Loucy (cell line): ENCODE measurements around the gene QRSL1.

ENCODE experiments used
- H2AFZ ChIP-seq: fragments of 200-600 bp; sonication (generic); 2 replicates; pipeline ENCODE4 v1.6.0; 2016; ENCODE audit warnings: antibody characterized with exemption, mild to moderate bottlenecking, low read length, moderate library complexity
- H3F3A ChIP-seq: fragments of 200-600 bp; 2 replicates; pipeline ENCODE4 v1.6.0; 2016; ENCODE audit warnings: antibody characterized with exemption, low read depth, mild to moderate bottlenecking
- H3K27me3 ChIP-seq: fragments of 200-600 bp; sonication (generic); 2 replicates; pipeline ENCODE4 v1.6.1; 2014; ENCODE audit warnings: low read length, mild to moderate bottlenecking; ENCODE audit not compliant: insufficient read depth, poor library complexity, severe bottlenecking
- H3K36me3 ChIP-seq: fragments of 200-600 bp; sonication (generic); 2 replicates; pipeline ENCODE4 v1.6.1; 2016; ENCODE audit warnings: low read length; ENCODE audit not compliant: insufficient read depth
- H3K4me1 ChIP-seq: fragments of 200-600 bp; sonication (generic); 2 replicates; pipeline ENCODE4 v1.5.1; 2014; ENCODE audit warnings: low read length, mild to moderate bottlenecking; ENCODE audit not compliant: insufficient read depth, poor library complexity, severe bottlenecking
- H3K4me2 ChIP-seq: fragments of 200-600 bp; sonication (generic); 2 replicates; pipeline ENCODE4 v1.6.0; 2014; ENCODE audit warnings: antibody characterized with exemption, low read length, low read depth, mild to moderate bottlenecking; ENCODE audit not compliant: poor library complexity, severe bottlenecking
- H3K4me3 ChIP-seq: fragments of 200-600 bp; sonication (generic); 2 replicates; pipeline ENCODE4 v1.5.1; 2014; ENCODE audit warnings: low read length, mild to moderate bottlenecking, mixed read lengths; ENCODE audit not compliant: poor library complexity, severe bottlenecking
- H3K79me2 ChIP-seq: fragments of 200-600 bp; sonication (generic); 2 replicates; pipeline ENCODE4 v1.6.1; 2014; ENCODE audit warnings: low read length; ENCODE audit not compliant: insufficient read depth
- H3K9ac ChIP-seq: fragments of 200-600 bp; sonication (generic); 2 replicates; pipeline ENCODE4 v1.6.0; 2014; ENCODE audit warnings: mild to moderate bottlenecking, low read depth, low read length, moderate library complexity; ENCODE audit not compliant: poor library complexity, severe bottlenecking
- H3K9me2 ChIP-seq: fragments of 200-600 bp; sonication (generic); replicated peaks from 2 replicates; pipeline ENCODE4 v1.6.1; 2016; ENCODE audit warnings: low read depth, low read length, mixed read lengths
- H3K9me3 ChIP-seq: fragments of 200-600 bp; sonication (generic); 2 replicates; pipeline ENCODE4 v1.6.1; 2014; ENCODE audit warnings: mild to moderate bottlenecking, antibody characterized with exemption, low read length, low read depth; ENCODE audit not compliant: insufficient read depth
- H4K20me1 ChIP-seq: fragments of 200-600 bp; sonication (generic); 2 replicates; pipeline ENCODE4 v1.6.0; 2014; ENCODE audit warnings: antibody characterized with exemption, low read length, mild to moderate bottlenecking; ENCODE audit not compliant: insufficient read depth, poor library complexity, severe bottlenecking
- CTCF ChIP-seq: fragments of 200-600 bp; sonication (generic); conservative IDR thresholded peaks from 2 replicates; pipeline ENCODE4 v1.5.1; 2014; ENCODE audit warnings: mild to moderate bottlenecking, antibody characterized with exemption, low read length
- EZH2phosphoT487 ChIP-seq: fragments of 200-600 bp; IDR thresholded peaks from 2 replicates; pipeline ENCODE4 v1.6.1; 2018; ENCODE audit warnings: antibody characterized with exemption, mild to moderate bottlenecking, moderate library complexity, borderline replicate concordance

QRSL1 gene

GRCh38 chr6:106659859-106660258, 30.5 kb downstream of the QRSL1 start:
- no peaks in the 10 kb centered on the region for H3K9me2 ChIP-seq
- no peaks in the 10 kb centered on the region for H3F3A ChIP-seq
- H3K9ac ChIP-seq, result no peak overlapping the region
- peaks cover 64% of the 10 kb centered on the region for H3K36me3 ChIP-seq
- no peaks in the 10 kb centered on the region for H3K27me3 ChIP-seq
- H3K4me1 ChIP-seq, result no peaks in the 10 kb centered on the region
- H3K4me2 ChIP-seq, result no peak overlapping the region
- H2AFZ ChIP-seq, result no peak overlapping the region
- TF ChIP-seq EZH2phosphoT487 (no peak), CTCF (no peak)
- H3K79me2 ChIP-seq, result no peaks in the 10 kb centered on the region
- peaks cover 4% of the 10 kb centered on the region for H3K9me3 ChIP-seq
- no peak overlapping the region for H3K4me3 ChIP-seq
- no peaks in the 10 kb centered on the region for H4K20me1 ChIP-seq

- no peak for TF ChIP-seq CTCF
- no peak for TF ChIP-seq EZH2phosphoT487
- Histone ChIP-seq H3K9ac (no peak overlapping the region), H3F3A (no peaks in the 10 kb centered on the region), H3K4me1 (no peaks in the 10 kb centered on the region), H4K20me1 (no peaks in the 10 kb centered on the region), H3K79me2 (no peaks in the 10 kb centered on the region), H3K27me3 (no peaks in the 10 kb centered on the region), H2AFZ (no peak overlapping the region), H3K36me3 (peaks cover 49% of the 10 kb centered on the region), H3K4me3 (no peak overlapping the region), H3K4me2 (no peak overlapping the region), H3K9me3 (peaks cover 4% of the 10 kb centered on the region), H3K9me2 (no peaks in the 10 kb centered on the region)
These were observed 33.1 kb downstream of the QRSL1 start for GRCh38 chr6:106662458-106662857.

GRCh38 chr6:106666282-106667021, 37.1 kb downstream of the QRSL1 start:
- Histone ChIP-seq H3K4me1 (no peaks in the 10 kb centered on the region), H2AFZ (no peak overlapping the region), H4K20me1 (no peaks in the 10 kb centered on the region), H3K4me2 (no peak overlapping the region), H3K79me2 (no peaks in the 10 kb centered on the region), H3K4me3 (no peak overlapping the region), H3K27me3 (no peaks in the 10 kb centered on the region), H3F3A (no peaks in the 10 kb centered on the region), H3K9me2 (no peaks in the 10 kb centered on the region), H3K9ac (no peak overlapping the region), H3K36me3 (peaks cover 30% of the 10 kb centered on the region), H3K9me3 (no peaks in the 10 kb centered on the region)
- TF ChIP-seq EZH2phosphoT487 (no peak), CTCF (no peak)
